ENCODE measurements around the gene DLGAP1.

Gene DLGAP1

DNA sequence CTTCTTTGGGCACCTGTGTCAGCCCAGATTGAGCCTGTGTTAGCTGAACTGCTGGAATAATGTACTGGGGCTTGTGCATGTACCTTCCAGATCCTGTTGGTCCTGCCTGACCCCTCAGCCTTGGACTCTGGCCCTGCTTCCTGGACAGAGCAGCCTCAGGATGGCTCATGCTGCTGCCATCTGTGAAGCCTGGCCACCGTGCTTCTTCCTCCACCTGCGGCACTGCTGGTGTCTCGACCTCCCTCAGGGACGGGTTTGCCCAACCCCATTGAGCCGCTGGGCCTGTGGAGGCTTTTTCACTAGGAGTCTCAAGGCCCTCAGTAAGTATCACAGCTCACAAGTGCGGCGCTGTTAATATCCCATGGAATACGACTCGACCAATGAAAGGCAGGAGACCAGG is 662.4 kb downstream of the DLGAP1 start:
- Mint-ChIP-seq H3K27ac (no peak overlapping the region), H3K4me3 (no peak overlapping the region), H3K36me3 (no peaks in the 10 kb centered on the region), H3K4me1 (no peaks in the 10 kb centered on the region), H3K9me3 (no peaks in the 10 kb centered on the region), H3K27me3 (peaks cover 3% of the 10 kb centered on the region)
- CTCF ChIA-PET: interaction anchor here (1.0 kb wide), 1 partner anchor 88 kb away, joined by 3 read pairs; no protein-coding TSS in a partner anchor
- no peak for DNase-seq

- no peaks in the 10 kb centered on the region for H3K9me3 Mint-ChIP-seq
- CTCF ChIA-PET: no interaction called here
- no peaks in the 10 kb centered on the region for H3K4me1 Mint-ChIP-seq
- H3K27me3 Mint-ChIP-seq: peaks cover 3% of the 10 kb centered on the region
- H3K4me3 Mint-ChIP-seq: no peak overlapping the region
- no peak overlapping the region for H3K27ac Mint-ChIP-seq
- no peak for DNase-seq
- no peaks in the 10 kb centered on the region for H3K36me3 Mint-ChIP-seq
Observed at GRCh38 chr18:3791238-3791637, 663.9 kb downstream of the DLGAP1 start.

GRCh38 chr18:3790703-3791102 is 664.4 kb downstream of the DLGAP1 start:
- no peak overlapping the region for H3K27ac Mint-ChIP-seq
- H3K4me1 Mint-ChIP-seq: no peaks in the 10 kb centered on the region
- peaks cover 3% of the 10 kb centered on the region for H3K27me3 Mint-ChIP-seq
- H3K9me3 Mint-ChIP-seq: no peaks in the 10 kb centered on the region
- DNase-seq: no peak
- CTCF ChIA-PET: no interaction called here
- H3K36me3 Mint-ChIP-seq: no peaks in the 10 kb centered on the region
- no peak overlapping the region for H3K4me3 Mint-ChIP-seq

- CTCF ChIA-PET: interaction anchor here (2.5 kb wide), 1 partner anchor 18 kb away, joined by 6 read pairs; no protein-coding TSS in a partner anchor
- Mint-ChIP-seq H3K27ac (no peak overlapping the region), H3K4me1 (no peaks in the 10 kb centered on the region), H3K9me3 (no peaks in the 10 kb centered on the region), H3K4me3 (no peak overlapping the region), H3K27me3 (peaks cover 3% of the 10 kb centered on the region), H3K36me3 (no peaks in the 10 kb centered on the region)
- DNase-seq: no peak
Observed at GRCh38 chr18:3789525-3789924, 665.6 kb downstream of the DLGAP1 start.

DNA sequence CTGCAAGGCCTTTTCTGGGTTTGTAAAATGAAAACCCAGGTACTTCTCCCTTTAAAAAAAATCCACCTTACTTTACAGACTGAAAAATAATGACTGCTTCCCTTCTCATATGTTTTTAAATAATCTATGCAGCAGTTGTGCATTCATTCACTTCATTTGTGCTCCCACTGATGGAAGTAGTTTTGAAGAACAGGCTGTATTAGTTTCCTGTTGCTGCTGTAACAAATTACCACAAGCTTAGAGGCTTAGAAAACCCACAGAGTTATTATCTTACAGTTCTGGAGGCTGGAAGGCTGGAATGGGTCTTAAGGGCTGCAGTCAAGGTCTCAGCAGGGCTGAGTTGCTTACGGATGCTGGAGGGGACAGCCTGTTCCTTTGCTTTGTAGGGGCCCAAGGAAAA is 670.2 kb downstream of the DLGAP1 start:
- no peaks in the 10 kb centered on the region for H3K27me3 Mint-ChIP-seq
- H3K27ac Mint-ChIP-seq: no peak overlapping the region
- no peak for DNase-seq
- CTCF ChIA-PET: no interaction called here
- H3K9me3 Mint-ChIP-seq: no peaks in the 10 kb centered on the region
- no peak overlapping the region for H3K4me3 Mint-ChIP-seq
- no peaks in the 10 kb centered on the region for H3K36me3 Mint-ChIP-seq
- H3K4me1 Mint-ChIP-seq: no peaks in the 10 kb centered on the region

GRCh38 chr18:3782901-3783300 is 672.2 kb downstream of the DLGAP1 start:
- Mint-ChIP-seq H3K36me3 (no peaks in the 10 kb centered on the region), H3K27me3 (no peaks in the 10 kb centered on the region), H3K4me1 (no peaks in the 10 kb centered on the region), H3K4me3 (no peak overlapping the region), H3K9me3 (no peaks in the 10 kb centered on the region), H3K27ac (no peak overlapping the region)
- DNase-seq: no peak
- CTCF ChIA-PET: interaction anchor here (0.9 kb wide), 1 partner anchor 12 kb away, joined by 3 read pairs; no protein-coding TSS in a partner anchor

- DNase-seq: no peak
- Mint-ChIP-seq H3K4me3 (no peak overlapping the region), H3K27me3 (peaks cover 7% of the 10 kb centered on the region), H3K9me3 (no peaks in the 10 kb centered on the region), H3K36me3 (no peaks in the 10 kb centered on the region), H3K27ac (no peak overlapping the region), H3K4me1 (no peaks in the 10 kb centered on the region)
- CTCF ChIA-PET: no interaction called here
Observed at GRCh38 chr18:3777719-3778118, 677.4 kb downstream of the DLGAP1 start.

DNA sequence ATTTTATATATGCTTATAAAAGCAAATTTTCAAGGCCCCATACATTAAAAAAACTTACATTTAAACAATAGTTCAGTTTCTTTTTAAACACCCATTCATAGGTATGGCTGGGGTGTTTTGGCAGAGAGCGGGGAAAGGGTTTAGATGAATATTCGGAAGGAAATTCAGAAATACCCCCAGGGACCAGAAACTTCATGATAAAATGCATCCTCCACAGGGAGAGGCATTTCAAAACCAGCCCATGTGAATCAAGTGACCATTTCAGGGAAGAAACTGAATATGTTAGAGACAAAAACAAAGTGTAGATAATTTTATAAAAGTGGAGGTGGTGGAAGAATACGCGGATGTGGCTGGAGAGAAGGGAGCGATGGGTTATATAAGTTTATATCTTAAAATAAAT is 678.0 kb downstream of the DLGAP1 start:
- Mint-ChIP-seq H3K27me3 (peaks cover 10% of the 10 kb centered on the region), H3K27ac (no peak overlapping the region), H3K4me1 (peaks cover 3% of the 10 kb centered on the region), H3K36me3 (no peaks in the 10 kb centered on the region), H3K4me3 (no peak overlapping the region), H3K9me3 (no peaks in the 10 kb centered on the region)
- DNase-seq: no peak
- CTCF ChIA-PET: interaction anchor here (1.1 kb wide), 1 partner anchor 218 kb away, joined by 3 read pairs; no protein-coding TSS in a partner anchor

DNA sequence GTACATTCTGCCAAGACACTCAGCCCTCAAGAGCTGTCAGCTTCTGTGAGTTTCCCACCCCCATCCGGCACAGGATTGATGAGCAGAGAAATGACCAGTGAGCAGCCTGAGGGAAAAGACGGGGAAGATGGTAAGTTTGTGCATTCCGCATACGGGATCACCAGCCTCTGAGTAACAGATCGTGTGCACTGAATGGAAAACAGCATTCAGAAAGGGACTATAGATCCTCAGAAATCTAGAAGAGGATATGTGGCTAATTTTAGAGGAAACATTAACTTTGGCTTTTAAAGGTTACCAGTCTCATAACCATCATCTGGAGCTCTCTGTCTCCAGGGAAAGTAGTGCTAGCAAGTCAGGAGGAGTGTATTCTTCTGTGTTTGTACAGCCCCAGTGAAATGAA is 679.1 kb downstream of the DLGAP1 start:
- H3K27me3 Mint-ChIP-seq: peaks cover 20% of the 10 kb centered on the region
- H3K4me1 Mint-ChIP-seq: peaks cover 13% of the 10 kb centered on the region
- CTCF ChIA-PET: interaction anchor here (1.1 kb wide), 1 partner anchor 220 kb away, joined by 3 read pairs; no protein-coding TSS in a partner anchor
- no peak for DNase-seq
- H3K27ac Mint-ChIP-seq: no peak overlapping the region
- H3K36me3 Mint-ChIP-seq: no peaks in the 10 kb centered on the region
- H3K9me3 Mint-ChIP-seq: no peaks in the 10 kb centered on the region
- no peak overlapping the region for H3K4me3 Mint-ChIP-seq

GRCh38 chr18:3773303-3773702 is 681.8 kb downstream of the DLGAP1 start:
- no peak for DNase-seq
- H3K9me3 Mint-ChIP-seq: no peaks in the 10 kb centered on the region
- CTCF ChIA-PET: interaction anchor here (0.8 to 4.0 kb wide), 4 partner anchors 13 to 221 kb away, joined by 3 to 46 read pairs (median 4); no protein-coding TSS in a partner anchor
- H3K4me1 Mint-ChIP-seq: peaks cover 14% of the 10 kb centered on the region
- no peak overlapping the region for H3K4me3 Mint-ChIP-seq
- no peaks in the 10 kb centered on the region for H3K36me3 Mint-ChIP-seq
- H3K27ac Mint-ChIP-seq: no peak overlapping the region
- peaks cover 30% of the 10 kb centered on the region for H3K27me3 Mint-ChIP-seq

- Mint-ChIP-seq H3K9me3 (no peaks in the 10 kb centered on the region), H3K4me1 (peaks cover 14% of the 10 kb centered on the region), H3K27ac (no peak overlapping the region), H3K4me3 (no peak overlapping the region), H3K36me3 (no peaks in the 10 kb centered on the region), H3K27me3 (peaks cover 30% of the 10 kb centered on the region)
- peak; percentile 81 for DNase-seq
- CTCF ChIA-PET: interaction anchor here (0.5 to 4.0 kb wide), 29 partner anchors 9 to 489 kb away, joined by 3 to 46 read pairs (median 4); no protein-coding TSS in a partner anchor
Observed at GRCh38 chr18:3771121-3771971, 683.8 kb downstream of the DLGAP1 start.

DNA sequence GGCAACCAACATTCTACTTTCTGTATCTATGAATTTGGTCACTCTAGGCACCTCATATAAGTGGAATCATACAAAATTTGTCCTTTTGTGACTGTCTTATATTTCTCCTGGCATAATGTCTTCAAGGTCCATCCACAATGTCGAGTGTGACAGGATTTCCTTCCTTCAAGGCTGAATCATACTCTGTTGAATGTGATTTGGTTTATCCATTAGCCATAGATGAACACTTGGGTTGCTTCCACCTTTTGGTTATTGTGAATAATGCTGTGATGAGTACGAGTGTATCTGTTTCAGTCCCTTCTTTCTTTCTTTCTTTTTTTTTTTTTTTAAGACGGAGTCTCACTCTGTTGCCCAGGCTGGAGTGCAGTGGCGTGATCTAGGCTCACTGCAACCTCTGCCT is 693.8 kb downstream of the DLGAP1 start:
- no peak for DNase-seq
- Mint-ChIP-seq H3K27me3 (peaks cover 9% of the 10 kb centered on the region), H3K27ac (no peak overlapping the region), H3K4me3 (no peak overlapping the region), H3K36me3 (no peaks in the 10 kb centered on the region), H3K4me1 (no peaks in the 10 kb centered on the region), H3K9me3 (peaks cover 4% of the 10 kb centered on the region)
- CTCF ChIA-PET: no interaction called here

DNA sequence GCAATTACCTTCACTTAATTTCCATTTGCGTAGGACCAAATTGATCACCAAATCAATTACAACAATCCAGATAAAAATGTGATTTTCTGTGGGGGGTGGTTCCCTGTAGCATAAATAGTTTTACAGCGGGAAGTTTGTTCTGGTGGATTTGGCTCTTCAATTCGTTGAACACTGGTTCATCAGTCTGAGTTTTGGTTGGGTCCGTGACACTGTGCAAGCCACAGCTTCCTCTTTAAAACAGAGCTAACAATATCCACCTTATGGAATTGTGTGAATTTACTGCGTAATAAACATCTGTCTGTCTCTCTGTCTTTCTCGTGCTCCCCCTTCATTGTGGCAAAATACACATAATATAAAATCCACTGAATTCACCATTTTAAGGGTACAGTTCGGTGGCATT is 694.4 kb downstream of the DLGAP1 start:
- DNase-seq: no peak
- no peak overlapping the region for H3K27ac Mint-ChIP-seq

GRCh38 chr18:3759099-3759498 is 696.0 kb downstream of the DLGAP1 start:
- Mint-ChIP-seq H3K4me1 (no peaks in the 10 kb centered on the region), H3K9me3 (peaks cover 2% of the 10 kb centered on the region), H3K4me3 (no peak overlapping the region), H3K36me3 (no peaks in the 10 kb centered on the region), H3K27me3 (peaks cover 5% of the 10 kb centered on the region), H3K27ac (no peak overlapping the region)
- no peak for DNase-seq
- CTCF ChIA-PET: interaction anchor here (0.9 kb wide), 1 partner anchor 12 kb away, joined by 4 read pairs; no protein-coding TSS in a partner anchor

More for the DNA sequence above, 694.4 kb downstream of the DLGAP1 start:
- Mint-ChIP-seq H3K4me1 (no peaks in the 10 kb centered on the region), H3K27me3 (peaks cover 9% of the 10 kb centered on the region), H3K36me3 (no peaks in the 10 kb centered on the region), H3K9me3 (peaks cover 4% of the 10 kb centered on the region), H3K4me3 (no peak overlapping the region)
- CTCF ChIA-PET: no interaction called here

DNA sequence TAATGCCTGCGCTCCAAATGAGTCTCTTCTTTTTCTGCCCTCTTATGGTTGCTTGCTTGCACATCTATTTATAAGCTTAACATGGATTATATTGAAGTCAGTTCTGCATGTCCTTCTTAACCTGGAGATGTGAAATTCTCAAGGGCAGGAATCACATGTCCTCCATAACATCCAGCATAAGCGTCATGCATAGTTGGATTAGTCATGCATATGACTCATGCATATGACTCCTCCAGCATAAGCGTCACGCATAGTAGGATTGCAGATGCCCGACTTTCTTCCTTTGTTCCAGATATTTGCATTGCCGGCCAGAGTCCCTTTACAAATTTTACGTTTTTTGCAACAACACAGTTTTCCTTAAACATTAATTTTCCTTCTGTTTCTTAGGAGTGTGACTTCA is 696.6 kb downstream of the DLGAP1 start:
- H3K36me3 Mint-ChIP-seq: no peaks in the 10 kb centered on the region
- H3K4me3 Mint-ChIP-seq: no peak overlapping the region
- H3K4me1 Mint-ChIP-seq: no peaks in the 10 kb centered on the region
- H3K27ac Mint-ChIP-seq: no peak overlapping the region
- peaks cover 5% of the 10 kb centered on the region for H3K27me3 Mint-ChIP-seq
- peaks cover 2% of the 10 kb centered on the region for H3K9me3 Mint-ChIP-seq
- no peak for DNase-seq
- CTCF ChIA-PET: interaction anchor here (0.9 kb wide), 1 partner anchor 13 kb away, joined by 4 read pairs; no protein-coding TSS in a partner anchor
